Smooth muscle cell (in vitro differentiated cells): ENCODE measurements around the gene SLC35F3. TPM values are rescaled to one million over a fixed set of nuclear protein-coding genes. Genes with fewer than 3 reads are reported as not detected.

ENCODE experiments used
- DNase-seq: peaks from one replicate; lab custom pipeline; 2025; ENCODE audit not compliant: unreplicated experiment; lab: John Stamatoyannopoulos, UW
- H2AFZ ChIP-seq: fragments of 200-600 bp; sonication (generic); 2 replicates; pipeline ENCODE4 v1.6.0; 2016; ENCODE audit warnings: antibody characterized with exemption, low read depth, mild to moderate bottlenecking
- H3F3A ChIP-seq: fragments of 200-600 bp; sonication (generic); 2 replicates; pipeline ENCODE4 v1.6.0; 2017; ENCODE audit warnings: antibody characterized with exemption, low read depth
- H3K27ac ChIP-seq: fragments of 200-600 bp; sonication (generic); 2 replicates; pipeline ENCODE4 v1.5.1; 2016; ENCODE audit warnings: low read depth, mild to moderate bottlenecking
- H3K27me3 ChIP-seq: fragments of 200-600 bp; sonication (generic); 2 replicates; pipeline ENCODE4 v1.6.1; 2016; ENCODE audit warnings: low read depth, mild to moderate bottlenecking
- H3K36me3 ChIP-seq: fragments of 200-600 bp; sonication (generic); 2 replicates; pipeline ENCODE4 v1.5.1; 2016; ENCODE audit warnings: low read depth
- H3K4me1 ChIP-seq: fragments of 200-600 bp; sonication (generic); 2 replicates; pipeline ENCODE4 v1.5.1; 2016; ENCODE audit warnings: low read depth
- H3K4me2 ChIP-seq: fragments of 200-600 bp; sonication (generic); 2 replicates; pipeline ENCODE4 v1.6.0; 2016; ENCODE audit warnings: mild to moderate bottlenecking
- H3K4me3 ChIP-seq: fragments of 200-600 bp; sonication (generic); 2 replicates; pipeline ENCODE4 v1.5.1; 2016; ENCODE audit warnings: mild to moderate bottlenecking
- H3K79me2 ChIP-seq: fragments of 200-600 bp; sonication (generic); 2 replicates; pipeline ENCODE4 v1.6.0; 2016; ENCODE audit warnings: low read depth, mild to moderate bottlenecking
- H3K9ac ChIP-seq: fragments of 200-600 bp; sonication (generic); 2 replicates; pipeline ENCODE4 v1.6.0; 2016; ENCODE audit warnings: low read depth
- H3K9me3 ChIP-seq: fragments of 200-600 bp; sonication (generic); replicated peaks from 2 replicates; pipeline ENCODE4 v1.5.1; 2016; ENCODE audit warnings: low read depth
- H4K20me1 ChIP-seq: fragments of 200-600 bp; sonication (generic); 2 replicates; pipeline ENCODE4 v1.6.0; 2016; ENCODE audit warnings: low read depth
- CTCF ChIP-seq: fragments of 200-600 bp; sonication (generic); IDR thresholded peaks from 2 replicates; pipeline ENCODE4 v1.5.1; 2017; ENCODE audit warnings: borderline replicate concordance, mild to moderate bottlenecking, antibody characterized with exemption; ENCODE audit not compliant: insufficient read depth, poor library complexity, severe bottlenecking
- WGBS: methylation state at CpG from one replicate; pipeline ENCODE4 v1.1.7; 2016; ENCODE audit warnings: low lambda C conversion rate; 5-methylcytosine and 5-hydroxymethylcytosine counted together
- polyA plus RNA-seq: library from polyadenylated mRNA; unstranded; fragments of >200 nt; fragmentation: Nextera tagmentation; extraction: Ambion mirVana; gene quantifications from 2 replicates; pipeline ENCODE4 v1.2.1, GENCODE V29; 2016
- total RNA-seq: library from RNA; depleted of rRNA; stranded (reverse); fragments of >200 nt; gene quantifications from 2 replicates; pipeline ENCODE4 v1.2.3, GENCODE V29; 2014

The SLC35F3 gene
- total and polyA plus RNA-seq, 2 experiments from 2014 or later, result 0.31 to 0.66 TPM

- H3K9ac ChIP-seq, result no peak overlapping the region
- H3K79me2 ChIP-seq, result no peaks in the 10 kb centered on the region
- no peak for TF ChIP-seq CTCF
- H3K9me3 ChIP-seq, result no peaks in the 10 kb centered on the region
- H3K4me1 ChIP-seq, result no peaks in the 10 kb centered on the region
- H3F3A ChIP-seq, result no peaks in the 10 kb centered on the region
- H4K20me1 ChIP-seq, result no peaks in the 10 kb centered on the region
- DNase-seq, result no peak
- no peak overlapping the region for H2AFZ ChIP-seq
- H3K27ac ChIP-seq, result no peak overlapping the region
- no peak overlapping the region for H3K4me3 ChIP-seq
- H3K36me3 ChIP-seq, result no peaks in the 10 kb centered on the region
- peaks cover 23% of the 10 kb centered on the region for H3K27me3 ChIP-seq
- H3K4me2 ChIP-seq, result no peak overlapping the region
- 65% methylated on average over 1 of the region's 1 CpG for WGBS
Observed at GRCh38 chr1:234093107-234093506, 188.6 kb downstream of the SLC35F3 start.

GRCh38 chr1:234093741-234094140 lies 189.3 kb downstream of the SLC35F3 start:
- no peak overlapping the region for H3K4me3 ChIP-seq
- WGBS, result 77% methylated on average over 5 of the region's 5 CpGs
- H4K20me1 ChIP-seq, result no peaks in the 10 kb centered on the region
- H3F3A ChIP-seq, result no peaks in the 10 kb centered on the region
- H3K79me2 ChIP-seq, result no peaks in the 10 kb centered on the region
- peaks cover 23% of the 10 kb centered on the region for H3K27me3 ChIP-seq
- no peak overlapping the region for H3K9ac ChIP-seq
- no peak overlapping the region for H3K4me2 ChIP-seq
- H3K36me3 ChIP-seq, result no peaks in the 10 kb centered on the region
- DNase-seq, result no peak
- no peaks in the 10 kb centered on the region for H3K4me1 ChIP-seq
- H3K9me3 ChIP-seq, result no peaks in the 10 kb centered on the region
- TF ChIP-seq CTCF, result no peak
- H2AFZ ChIP-seq, result no peak overlapping the region
- H3K27ac ChIP-seq, result no peak overlapping the region

GRCh38 chr1:234094172-234094571 lies 189.7 kb downstream of the SLC35F3 start:
- TF ChIP-seq CTCF, result no peak
- Histone ChIP-seq H3K9me3 (no peaks in the 10 kb centered on the region), H3K79me2 (no peaks in the 10 kb centered on the region), H3K4me2 (no peak overlapping the region), H3K9ac (no peak overlapping the region), H3K27me3 (peaks cover 23% of the 10 kb centered on the region), H2AFZ (no peak overlapping the region), H4K20me1 (no peaks in the 10 kb centered on the region), H3K4me1 (no peaks in the 10 kb centered on the region), H3K27ac (no peak overlapping the region), H3K36me3 (no peaks in the 10 kb centered on the region), H3K4me3 (no peak overlapping the region), H3F3A (no peaks in the 10 kb centered on the region)
- 81% methylated on average over 1 of the region's 1 CpG for WGBS
- DNase-seq, result no peak

GRCh38 chr1:234096161-234096770 lies 191.8 kb downstream of the SLC35F3 start:
- H3K4me1 ChIP-seq, result no peaks in the 10 kb centered on the region
- no peaks in the 10 kb centered on the region for H3K9me3 ChIP-seq
- WGBS, result 74% methylated on average over 7 of the region's 7 CpGs
- TF ChIP-seq CTCF, result no peak
- no peaks in the 10 kb centered on the region for H3K79me2 ChIP-seq
- peaks cover 38% of the 10 kb centered on the region for H3K27me3 ChIP-seq
- no peaks in the 10 kb centered on the region for H3K36me3 ChIP-seq
- no peak overlapping the region for H2AFZ ChIP-seq
- no peak overlapping the region for H3K4me3 ChIP-seq
- H4K20me1 ChIP-seq, result no peaks in the 10 kb centered on the region
- no peak overlapping the region for H3K9ac ChIP-seq
- H3K27ac ChIP-seq, result no peak overlapping the region
- H3F3A ChIP-seq, result no peaks in the 10 kb centered on the region
- no peak for DNase-seq
- no peak overlapping the region for H3K4me2 ChIP-seq
